Testis (tissue), 2 donors: ENCODE results near the gene CSKMT.

ENCODE experiments used
- POLR2A ChIP-seq: fragments of 450-650 bp; IDR thresholded peaks from one replicate; pipeline ENCODE4 v1.6.1; 2017; ENCODE audit warnings: antibody characterized with exemption, mild to moderate bottlenecking, moderate library complexity
- TF ChIP-seq, protein P1 (sequence below), 3 experiments: fragments of 450-650 bp in 2 of 3; fragments of 200-600 bp in 1 of 3; sonication (generic) in 1 of 3; IDR thresholded peaks; one replicate each; pipeline ENCODE4 v1.5.1; 2016 to 2019; ENCODE audit warnings: antibody characterized with exemption in 3 of 3, mild to moderate bottlenecking in 2 of 3, moderate library complexity in 1 of 3

DNA sequence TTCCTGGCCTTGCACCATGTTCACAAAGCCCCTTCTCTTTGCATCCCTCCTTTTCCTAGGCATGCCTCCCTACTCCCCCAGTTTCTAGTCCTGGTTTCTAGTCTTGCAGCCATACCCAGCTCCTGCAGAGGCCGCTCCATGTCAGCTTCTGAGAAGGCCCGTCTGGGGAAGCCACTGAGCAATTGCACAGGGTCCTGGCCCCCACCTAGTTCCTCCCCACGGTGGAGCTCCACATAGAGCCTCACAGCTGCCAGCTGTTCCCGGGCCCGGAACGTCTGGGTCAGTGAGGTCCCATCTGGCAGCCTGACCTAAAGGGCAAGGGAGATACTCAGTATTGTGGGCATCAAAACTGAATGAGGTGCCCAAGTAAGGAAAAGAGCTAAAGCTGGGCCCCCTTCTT, 11.6 kb downstream of the CSKMT start:
- TF ChIP-seq, protein P1, sequence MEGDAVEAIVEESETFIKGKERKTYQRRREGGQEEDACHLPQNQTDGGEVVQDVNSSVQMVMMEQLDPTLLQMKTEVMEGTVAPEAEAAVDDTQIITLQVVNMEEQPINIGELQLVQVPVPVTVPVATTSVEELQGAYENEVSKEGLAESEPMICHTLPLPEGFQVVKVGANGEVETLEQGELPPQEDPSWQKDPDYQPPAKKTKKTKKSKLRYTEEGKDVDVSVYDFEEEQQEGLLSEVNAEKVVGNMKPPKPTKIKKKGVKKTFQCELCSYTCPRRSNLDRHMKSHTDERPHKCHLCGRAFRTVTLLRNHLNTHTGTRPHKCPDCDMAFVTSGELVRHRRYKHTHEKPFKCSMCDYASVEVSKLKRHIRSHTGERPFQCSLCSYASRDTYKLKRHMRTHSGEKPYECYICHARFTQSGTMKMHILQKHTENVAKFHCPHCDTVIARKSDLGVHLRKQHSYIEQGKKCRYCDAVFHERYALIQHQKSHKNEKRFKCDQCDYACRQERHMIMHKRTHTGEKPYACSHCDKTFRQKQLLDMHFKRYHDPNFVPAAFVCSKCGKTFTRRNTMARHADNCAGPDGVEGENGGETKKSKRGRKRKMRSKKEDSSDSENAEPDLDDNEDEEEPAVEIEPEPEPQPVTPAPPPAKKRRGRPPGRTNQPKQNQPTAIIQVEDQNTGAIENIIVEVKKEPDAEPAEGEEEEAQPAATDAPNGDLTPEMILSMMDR (IDR thresholded peaks at IDR 0.05) = no peak
- no peak for TF ChIP-seq POLR2A
